Ascending aorta (tissue), 2 donors: Measurements from ENCODE around the gene SDK1. TPM values are rescaled to one million over a fixed set of nuclear protein-coding genes. Genes with fewer than 3 reads are reported as not detected.

Experiments used
- DNase-seq, 2 donors: peaks; one replicate each; pipeline ENCODE4 v3.0.0-alpha.2; 2019; ENCODE audit warnings: low spot score in 2 of 2
- H3K27ac ChIP-seq, 2 donors: fragments of 200-600 bp; sonication (generic); one replicate each; pipeline ENCODE4 v1.5.1; 2016 to 2017; ENCODE audit warnings: mild to moderate bottlenecking in 1 of 2
- H3K27me3 ChIP-seq: fragments of 200-600 bp; sonication (generic); one replicate; pipeline ENCODE4 v1.5.1; 2017
- H3K36me3 ChIP-seq, 2 donors: fragments of 200-600 bp; sonication (generic); one replicate each; pipeline ENCODE4 v1.5.1; 2016
- H3K4me1 ChIP-seq, 2 donors: fragments of 200-600 bp; sonication (generic); one replicate each; pipeline ENCODE4 v1.5.1; 2016 to 2017; ENCODE audit warnings: mild to moderate bottlenecking in 1 of 2
- H3K4me3 ChIP-seq, 2 donors: fragments of 200-600 bp; sonication (generic); one replicate each; pipeline ENCODE4 v1.5.1; 2016 to 2017; ENCODE audit warnings: mild to moderate bottlenecking in 1 of 2
- H3K9me3 ChIP-seq, 2 donors: fragments of 200-600 bp; sonication (generic); one replicate each; pipeline ENCODE4 v1.5.1; 2016
- intact Hi-C: fragments of 100-400 bp; cut with DNase I; formaldehyde crosslinking; loops from one replicate; pipeline ENCODE4 v1.15.1; 2023
- total RNA-seq: library from RNA; depleted of rRNA; stranded (reverse); fragments of >200 nt; gene quantifications from one replicate; pipeline ENCODE4 v1.1.0, GENCODE V29; 2016
- TF ChIP-seq, protein P1 (sequence below), 3 experiments: fragments of 200-600 bp in 2 of 3; fragments of 450-650 bp in 1 of 3; sonication (generic) in 2 of 3; IDR thresholded peaks; one replicate each; pipeline ENCODE4 v1.5.1; 2016 to 2019; ENCODE audit warnings: antibody characterized with exemption in 3 of 3, mild to moderate bottlenecking in 1 of 3, moderate library complexity in 1 of 3

Gene SDK1
- total RNA-seq, 1 donor from 2014 or later, result 13.3 TPM

DNA sequence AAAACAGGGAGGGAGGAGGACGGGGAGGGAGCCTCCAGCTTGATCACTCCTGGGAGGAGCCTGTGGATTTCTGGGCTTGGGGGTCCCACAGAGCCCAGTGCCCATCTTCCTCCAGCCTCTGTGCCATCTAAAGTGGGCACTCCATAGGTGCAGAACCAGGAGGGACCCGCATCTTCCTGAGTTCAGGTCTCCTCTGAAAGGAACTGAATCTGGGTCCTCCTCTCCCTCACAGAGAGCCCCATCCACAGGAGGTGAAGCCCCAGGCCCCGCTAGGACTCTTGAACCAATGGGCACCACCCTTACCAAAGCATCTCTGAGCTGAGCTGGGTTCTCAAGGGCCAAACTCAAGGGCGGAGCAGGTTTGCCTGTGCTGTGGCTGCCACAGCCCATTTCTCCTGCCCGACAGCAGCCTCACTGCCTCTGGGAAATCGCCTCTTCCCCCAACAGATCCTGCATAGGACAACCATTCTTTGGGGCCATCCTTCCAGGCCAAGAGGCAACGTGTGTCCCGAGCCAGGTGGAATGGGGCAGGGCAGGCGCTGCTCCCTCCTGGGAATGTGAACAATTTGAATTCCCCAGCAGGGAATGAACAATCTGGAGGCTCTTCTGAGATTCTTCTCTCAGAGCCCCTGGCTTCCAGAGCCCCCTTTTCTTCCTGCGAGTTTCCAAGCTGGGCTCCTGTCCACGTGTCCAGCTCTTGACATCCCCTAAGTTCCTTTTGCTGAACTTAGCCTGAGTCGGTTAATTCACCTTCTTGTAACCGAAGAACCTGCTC lies 970.1 kb downstream of the SDK1 start:
- intact Hi-C loops, result no loop called here
- no peaks in the 10 kb centered on the region for H3K27me3 ChIP-seq

DNA sequence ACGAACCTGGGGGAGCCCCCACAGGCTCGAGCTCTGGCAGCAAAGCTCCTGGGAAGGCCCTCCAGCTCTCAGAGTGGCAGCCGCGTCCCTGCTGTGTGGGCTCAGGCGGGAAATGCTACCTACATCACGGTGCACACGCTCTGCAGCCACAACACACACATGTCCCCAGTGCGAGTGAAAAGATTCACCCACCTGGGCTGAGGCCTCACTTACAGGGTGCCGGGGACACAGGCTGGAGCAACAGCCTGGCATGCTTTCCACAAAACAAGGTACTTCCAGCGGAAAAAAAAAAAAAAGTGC lies 970.6 kb downstream of the SDK1 start:
- Histone ChIP-seq H3K36me3 (peaks cover 0 to 12% of the 10 kb centered on the region in 2 donors), H3K27me3 (no peaks in the 10 kb centered on the region), H3K4me3 (no peak overlapping the region), H3K27ac (no peak overlapping the region), H3K9me3 (peaks cover 0 to 7% of the 10 kb centered on the region in 2 donors), H3K4me1 (no peaks in the 10 kb centered on the region)
- DNase-seq, result no peak
- TF ChIP-seq, protein P1, sequence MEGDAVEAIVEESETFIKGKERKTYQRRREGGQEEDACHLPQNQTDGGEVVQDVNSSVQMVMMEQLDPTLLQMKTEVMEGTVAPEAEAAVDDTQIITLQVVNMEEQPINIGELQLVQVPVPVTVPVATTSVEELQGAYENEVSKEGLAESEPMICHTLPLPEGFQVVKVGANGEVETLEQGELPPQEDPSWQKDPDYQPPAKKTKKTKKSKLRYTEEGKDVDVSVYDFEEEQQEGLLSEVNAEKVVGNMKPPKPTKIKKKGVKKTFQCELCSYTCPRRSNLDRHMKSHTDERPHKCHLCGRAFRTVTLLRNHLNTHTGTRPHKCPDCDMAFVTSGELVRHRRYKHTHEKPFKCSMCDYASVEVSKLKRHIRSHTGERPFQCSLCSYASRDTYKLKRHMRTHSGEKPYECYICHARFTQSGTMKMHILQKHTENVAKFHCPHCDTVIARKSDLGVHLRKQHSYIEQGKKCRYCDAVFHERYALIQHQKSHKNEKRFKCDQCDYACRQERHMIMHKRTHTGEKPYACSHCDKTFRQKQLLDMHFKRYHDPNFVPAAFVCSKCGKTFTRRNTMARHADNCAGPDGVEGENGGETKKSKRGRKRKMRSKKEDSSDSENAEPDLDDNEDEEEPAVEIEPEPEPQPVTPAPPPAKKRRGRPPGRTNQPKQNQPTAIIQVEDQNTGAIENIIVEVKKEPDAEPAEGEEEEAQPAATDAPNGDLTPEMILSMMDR (IDR thresholded peaks at IDR 0.05), result no peak
- intact Hi-C loops, result no loop called here

More for the DNA sequence above, 970.1 kb downstream of the SDK1 start:
- Histone ChIP-seq H3K27ac (no peak overlapping the region), H3K9me3 (peaks cover 0 to 7% of the 10 kb centered on the region in 2 donors), H3K4me1 (no peaks in the 10 kb centered on the region), H3K4me3 (no peak overlapping the region), H3K36me3 (peaks cover 0 to 12% of the 10 kb centered on the region in 2 donors)
- TF ChIP-seq, protein P1 (IDR thresholded peaks at IDR 0.05), result no peak
- DNase-seq, result peak in 1 of 2 donors; percentile 45

DNA sequence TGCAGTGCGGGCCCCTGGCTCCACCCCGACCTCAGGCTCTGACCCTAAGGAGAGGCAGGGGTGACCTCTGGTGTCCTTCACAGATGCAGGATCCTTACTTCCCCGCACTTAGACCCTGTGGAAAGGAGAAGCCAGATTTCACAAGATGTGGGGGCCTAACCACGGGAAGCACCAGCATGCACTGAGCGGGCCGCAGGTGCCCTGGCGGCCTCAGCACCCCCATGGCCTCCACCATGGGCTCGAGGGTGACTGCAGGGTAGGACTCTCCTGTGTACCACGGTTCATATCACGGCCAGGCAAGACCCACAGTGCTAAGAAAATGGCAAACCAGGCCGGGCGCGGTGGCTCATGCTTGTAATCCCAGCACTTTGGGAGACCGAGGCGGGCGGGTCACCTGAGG lies 971.1 kb downstream of the SDK1 start:
- Histone ChIP-seq H3K9me3 (peaks cover 0 to 7% of the 10 kb centered on the region in 2 donors), H3K27ac (no peak overlapping the region), H3K4me1 (no peaks in the 10 kb centered on the region), H3K36me3 (peaks cover 0 to 12% of the 10 kb centered on the region in 2 donors), H3K27me3 (no peaks in the 10 kb centered on the region), H3K4me3 (no peak overlapping the region)
- peak in 1 of 2 donors; percentile 52 for DNase-seq
- intact Hi-C loops, result no loop called here
- TF ChIP-seq, protein P1 (IDR thresholded peaks at IDR 0.05), result no peak

DNA sequence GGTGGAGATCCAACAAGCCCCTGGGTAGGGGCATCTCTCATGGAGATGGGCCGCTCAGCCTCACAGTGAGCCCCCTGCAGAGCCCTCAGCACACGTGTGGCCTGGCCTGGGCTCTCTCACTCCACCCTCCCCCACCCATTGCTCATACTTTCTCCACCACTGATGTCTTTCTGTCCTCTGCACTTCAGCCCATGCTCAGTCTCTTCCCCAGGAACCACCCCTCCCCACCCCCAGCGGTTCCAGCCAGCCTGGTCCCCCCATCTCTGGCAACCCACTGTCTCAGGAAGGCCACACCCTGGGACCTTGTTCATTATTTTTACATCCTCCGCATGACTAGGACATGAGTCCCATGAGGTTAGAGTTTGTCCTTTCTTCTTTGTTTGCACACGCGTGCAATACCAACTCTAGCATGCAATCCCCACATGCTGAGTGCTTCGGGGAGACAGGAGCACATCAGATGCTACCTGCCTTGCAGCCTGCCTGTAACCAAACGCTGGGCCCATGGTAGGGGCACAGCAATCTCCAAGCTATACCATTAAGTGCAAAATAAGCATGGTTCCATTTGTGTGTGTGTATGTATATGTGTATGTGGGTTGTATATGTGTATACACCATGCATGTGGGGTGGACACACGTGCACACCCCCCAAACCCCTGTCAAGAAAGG lies 972.6 kb downstream of the SDK1 start:
- Histone ChIP-seq H3K4me3 (no peak overlapping the region), H3K27me3 (no peaks in the 10 kb centered on the region), H3K36me3 (no peaks in the 10 kb centered on the region), H3K4me1 (no peaks in the 10 kb centered on the region), H3K9me3 (peaks cover 0 to 7% of the 10 kb centered on the region in 2 donors), H3K27ac (no peak overlapping the region)
- no peak for DNase-seq
- TF ChIP-seq, protein P1 (IDR thresholded peaks at IDR 0.05), result no peak
- intact Hi-C loops, result no loop called here

DNA sequence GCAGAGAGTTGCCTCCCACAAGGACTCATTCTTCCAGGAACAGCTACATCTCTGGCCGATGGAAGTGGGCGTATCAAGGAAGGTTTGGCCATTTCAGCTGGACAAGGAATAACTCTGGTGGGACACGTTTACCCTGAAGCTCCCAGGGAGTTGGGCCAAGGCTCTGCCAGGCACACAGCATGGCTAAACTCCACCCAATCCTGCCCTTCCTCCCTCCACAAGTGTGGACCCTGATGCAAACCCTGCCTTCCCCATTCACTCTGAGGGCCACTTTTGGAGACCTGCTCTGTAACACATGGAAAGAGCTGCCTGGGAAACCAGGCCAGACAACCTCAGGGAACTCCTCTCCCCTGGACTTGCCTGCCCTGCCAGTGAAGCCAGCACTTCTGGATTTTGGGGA lies 973.2 kb downstream of the SDK1 start:
- DNase-seq, result peak in 1 of 2 donors; percentile 13
- H3K36me3 ChIP-seq, result no peaks in the 10 kb centered on the region
- TF ChIP-seq, protein P1 (IDR thresholded peaks at IDR 0.05), result no peak
- no peaks in the 10 kb centered on the region for H3K27me3 ChIP-seq
- peaks cover 0 to 7% of the 10 kb centered on the region in 2 donors for H3K9me3 ChIP-seq
- no peak overlapping the region for H3K27ac ChIP-seq
- H3K4me3 ChIP-seq, result no peak overlapping the region
- no peaks in the 10 kb centered on the region for H3K4me1 ChIP-seq
- intact Hi-C loops, result no loop called here
